A172 (cell line): ENCODE results near the gene C14orf119. TPM values are rescaled to one million over a fixed set of nuclear protein-coding genes. Genes with fewer than 3 reads are reported as not detected.
A peak's percentile ranks its signal among the peaks of the same experiment; 100 is the strongest.

Experiments used
- DNase-seq: peaks from one replicate; pipeline ENCODE4 v3.0.0-alpha.2; 2015; ENCODE audit warnings: low spot score
- total RNA-seq: library from RNA; depleted of rRNA; stranded (reverse); fragments of >200 nt; shearing (Covaris generic); gene quantifications from 2 replicates; pipeline ENCODE4 v1.2.3, GENCODE V29; 2014

Gene C14orf119
- total RNA-seq, 1 experiment from 2014 or later = 23.0 TPM

- DNase-seq = no peak
Measured at GRCh38 chr14:23060536-23061260, 34.6 kb upstream of the C14orf119 start.

GRCh38 chr14:23062002-23062401 lies 33.3 kb upstream of the C14orf119 start:
- peak; percentile 86 for DNase-seq

GRCh38 chr14:23063601-23064000 lies 31.7 kb upstream of the C14orf119 start:
- DNase-seq = no peak

- no peak for DNase-seq
Measured at GRCh38 chr14:23066368-23066767, 28.9 kb upstream of the C14orf119 start.

- no peak for DNase-seq
Measured at GRCh38 chr14:23066855-23067744, 28.2 kb upstream of the C14orf119 start.

DNA sequence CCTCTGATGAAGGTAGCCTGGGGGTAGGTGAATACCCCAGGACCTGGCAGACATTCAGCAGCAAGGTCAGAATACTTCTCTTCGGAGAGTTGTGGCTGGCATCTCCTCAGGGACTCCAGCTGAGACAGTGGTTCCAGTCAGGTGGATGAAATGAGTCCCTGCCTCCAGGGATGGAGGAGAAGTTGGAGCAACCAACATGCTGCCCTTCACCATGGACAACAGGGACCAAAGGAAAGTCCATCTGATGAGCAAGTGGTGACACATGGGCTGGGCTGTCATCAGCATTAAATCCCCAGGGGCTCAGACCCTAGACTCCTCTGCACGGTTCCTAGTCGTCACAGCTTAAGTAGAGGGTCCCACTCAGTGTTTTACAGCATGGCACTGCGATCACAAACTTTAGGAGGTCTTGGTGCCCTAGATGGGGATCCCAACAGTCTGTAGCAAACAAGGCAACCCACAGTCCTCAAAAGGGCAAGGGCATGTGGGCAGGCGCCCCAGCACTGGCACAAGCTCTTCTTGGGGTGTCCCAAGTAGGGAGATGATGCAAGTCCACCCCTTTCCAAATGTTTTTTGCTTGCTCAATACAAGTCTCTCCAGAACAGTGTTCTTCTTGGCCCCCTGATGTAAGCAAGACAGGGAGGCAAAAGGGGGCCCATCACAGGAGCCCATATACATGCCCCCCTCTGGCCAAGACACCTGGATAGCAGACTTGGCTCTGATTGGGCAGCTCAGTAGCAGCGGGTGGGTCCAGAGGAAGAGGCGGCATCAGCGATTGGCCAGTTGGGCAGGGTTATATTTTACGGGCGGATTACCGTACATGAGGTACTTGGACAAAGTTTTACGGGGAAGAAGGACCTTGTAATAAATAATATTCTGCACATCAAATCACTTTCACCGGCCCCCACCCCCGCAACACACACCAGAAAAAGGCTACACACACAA lies 27.2 kb upstream of the C14orf119 start:
- no peak for DNase-seq

DNA sequence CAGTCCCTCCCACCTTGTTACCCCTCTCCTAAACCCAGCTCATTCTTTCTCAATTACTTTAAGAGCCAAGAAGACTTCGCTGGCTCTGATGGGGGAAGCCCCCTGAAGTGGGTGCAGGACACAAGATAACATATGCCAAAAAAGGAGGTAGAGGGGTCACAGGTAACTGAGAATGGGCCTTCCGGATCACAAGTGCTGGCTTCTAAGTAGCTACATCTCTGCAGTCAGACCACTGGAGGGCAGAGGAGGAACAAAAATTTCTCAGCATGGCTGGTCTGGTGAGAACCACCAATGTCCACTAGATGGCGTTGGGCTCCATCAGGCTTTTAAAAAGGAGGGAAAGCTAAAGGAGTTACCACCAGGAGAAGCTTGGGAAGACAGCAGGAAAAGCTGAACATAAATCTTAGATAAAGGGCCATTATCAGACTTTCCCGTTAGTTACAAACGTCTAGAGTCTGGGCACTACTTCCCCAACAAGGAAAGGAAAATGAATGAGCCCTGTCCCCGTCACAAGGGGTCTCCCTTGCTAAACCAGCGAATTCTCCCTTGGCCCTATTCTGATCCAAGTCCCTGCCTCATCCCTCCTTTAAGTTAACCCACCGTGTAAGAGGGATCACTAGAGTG lies 26.4 kb upstream of the C14orf119 start:
- peak; percentile 85 for DNase-seq

DNA sequence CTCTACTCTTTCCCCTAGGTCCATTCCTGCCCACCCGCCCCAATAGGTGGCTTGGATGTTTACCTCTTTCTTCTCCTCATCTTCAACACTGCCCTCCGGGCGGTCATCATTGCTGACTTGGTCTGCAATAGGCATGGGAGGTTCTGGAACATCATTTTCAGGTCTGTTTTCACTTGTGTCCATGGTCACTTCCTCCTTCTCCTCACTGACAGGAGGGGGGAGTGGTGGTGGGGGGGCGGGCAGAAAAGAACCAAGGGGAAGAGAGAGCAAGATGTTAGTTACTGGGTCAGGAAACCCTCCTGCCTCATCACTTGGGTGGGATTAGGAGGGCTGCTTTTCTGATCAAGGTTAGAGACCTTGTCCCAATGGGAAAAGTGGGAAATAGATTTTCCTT lies 25.9 kb upstream of the C14orf119 start:
- no peak for DNase-seq

- DNase-seq = no peak
Measured at GRCh38 chr14:23070262-23071129, 24.8 kb upstream of the C14orf119 start.

GRCh38 chr14:23071244-23071920 lies 23.9 kb upstream of the C14orf119 start:
- peak; percentile 73 for DNase-seq

DNA sequence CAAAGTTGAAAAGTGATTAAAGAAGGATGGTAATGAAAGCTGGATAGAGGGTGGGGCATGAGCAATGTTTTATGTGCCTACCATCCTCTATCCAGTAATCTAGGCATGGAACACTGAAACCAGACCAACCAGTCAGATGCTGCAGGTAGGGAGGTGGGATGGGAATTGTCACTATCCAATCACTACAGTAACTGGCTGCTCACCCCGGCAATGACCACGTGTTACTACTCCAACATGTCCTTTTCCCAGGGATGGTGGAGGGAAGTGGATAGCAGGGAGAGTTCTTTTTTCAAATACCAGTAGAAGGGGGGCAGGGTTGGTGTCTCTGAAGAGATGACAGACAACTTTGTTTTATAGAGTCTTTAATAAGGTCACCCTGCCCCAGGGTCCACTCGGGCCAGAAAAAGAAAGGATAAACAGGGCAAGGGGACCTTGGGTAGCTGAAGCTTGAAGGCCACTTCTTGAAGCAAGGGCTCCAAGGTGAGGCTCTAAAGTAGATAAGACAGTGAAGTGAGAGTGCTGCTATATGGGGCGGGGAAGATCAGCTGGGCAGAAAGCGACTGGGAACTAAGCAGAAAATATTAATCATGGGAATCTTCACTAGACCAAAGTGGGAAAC lies 23.3 kb upstream of the C14orf119 start:
- peak; percentile 28 for DNase-seq

DNA sequence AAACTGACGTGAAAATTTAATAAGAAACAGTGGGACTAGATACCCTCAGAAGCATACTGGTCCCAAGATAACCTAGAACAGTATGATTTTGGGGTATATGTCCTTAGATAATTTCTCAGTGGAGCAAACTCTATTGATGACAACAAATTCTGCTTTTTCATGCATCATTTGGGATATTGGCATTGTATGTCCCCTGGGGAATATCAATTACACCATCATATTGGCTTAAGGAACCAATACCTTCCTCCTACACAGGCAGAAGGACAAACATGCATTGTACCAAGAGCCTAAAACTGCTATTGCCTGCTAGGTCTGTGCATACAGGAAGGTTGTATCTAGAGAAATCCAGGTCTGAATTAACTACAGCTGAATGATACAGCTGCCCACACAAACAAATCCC lies 20.4 kb upstream of the C14orf119 start:
- no peak for DNase-seq

DNA sequence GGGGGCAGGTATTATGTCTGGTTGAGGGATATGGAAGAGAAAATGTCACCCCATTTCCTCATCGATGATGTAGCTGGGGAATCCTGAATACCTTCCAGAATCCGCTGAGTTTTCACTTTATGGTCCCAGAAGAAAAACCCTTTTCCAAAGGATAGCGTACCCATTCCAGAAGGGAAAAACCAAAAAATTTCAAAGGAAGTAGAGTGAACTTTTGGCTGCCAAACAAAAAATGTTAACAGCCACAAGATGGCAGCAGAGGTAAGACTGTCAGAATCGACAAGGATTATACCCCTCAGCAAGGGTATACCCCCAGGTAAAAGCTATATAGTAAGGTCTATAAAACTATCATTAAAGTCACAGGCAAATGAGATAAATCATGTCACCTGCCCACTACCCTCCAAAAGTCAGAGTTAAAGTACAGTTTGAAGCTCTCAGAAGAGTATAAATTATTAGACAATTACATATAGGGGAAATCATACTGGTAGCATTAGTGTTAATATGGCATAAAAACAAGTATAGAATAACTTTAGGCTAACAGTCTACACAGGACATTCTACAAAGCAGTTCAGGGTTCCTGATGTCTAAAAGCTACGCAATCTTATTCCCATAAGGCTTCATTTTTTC lies 18.4 kb upstream of the C14orf119 start:
- no peak for DNase-seq

GRCh38 chr14:23077962-23078361 lies 17.3 kb upstream of the C14orf119 start:
- no peak for DNase-seq

GRCh38 chr14:23078692-23079116 lies 16.6 kb upstream of the C14orf119 start:
- peak; percentile 87 for DNase-seq

DNA sequence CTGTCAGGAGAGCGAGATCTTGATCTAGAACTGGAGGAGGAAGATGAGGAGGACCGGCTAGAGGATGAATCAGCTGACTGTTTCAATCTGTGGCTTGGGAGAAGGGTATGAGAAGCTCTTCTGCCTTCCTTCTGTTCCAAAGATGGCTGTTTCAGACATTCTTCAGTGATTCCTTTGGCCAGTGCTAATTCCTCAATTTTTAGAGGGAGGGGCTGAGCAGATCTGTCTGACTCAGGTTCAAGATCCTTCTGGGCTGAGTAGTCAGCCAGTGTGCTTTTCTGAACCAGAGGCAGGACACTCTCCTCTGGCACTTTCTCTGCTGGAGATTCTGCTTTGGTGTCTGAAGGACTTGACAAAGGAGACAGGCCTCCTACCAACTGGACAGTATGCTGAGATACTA lies 15.6 kb upstream of the C14orf119 start:
- DNase-seq = no peak

DNA sequence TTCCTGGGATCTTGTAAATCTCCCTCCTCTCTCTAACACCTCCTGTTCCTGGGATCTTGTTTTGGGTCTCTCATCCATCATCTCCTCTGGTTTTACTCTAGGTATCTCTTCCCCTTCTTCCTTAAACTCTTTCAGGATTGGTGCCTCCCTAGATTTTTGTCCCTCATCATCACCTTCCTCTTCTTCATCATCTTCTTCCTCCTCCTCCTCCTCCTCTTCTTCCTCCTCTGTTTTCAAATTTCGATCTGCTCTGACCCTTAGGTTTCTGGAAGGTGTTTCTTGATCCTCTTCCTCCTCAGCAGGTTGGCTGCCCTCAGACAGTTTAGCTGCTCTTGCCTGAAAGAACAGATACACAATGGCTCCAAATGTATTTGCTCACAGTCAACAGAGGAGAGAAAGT lies 14.8 kb upstream of the C14orf119 start:
- no peak for DNase-seq

GRCh38 chr14:23085458-23085857 lies 9.8 kb upstream of the C14orf119 start:
- DNase-seq = no peak

GRCh38 chr14:23086565-23086964 lies 8.7 kb upstream of the C14orf119 start:
- DNase-seq = no peak
